ENCODE results near the gene MDK. TPM values are rescaled to one million over a fixed set of nuclear protein-coding genes. Genes with fewer than 3 reads are reported as not detected.

MDK gene
- polyA plus RNA-seq, 2 of the 4 experiments (the other 2 are of a cell fraction), result 13.6 to 18.4 TPM

DNA sequence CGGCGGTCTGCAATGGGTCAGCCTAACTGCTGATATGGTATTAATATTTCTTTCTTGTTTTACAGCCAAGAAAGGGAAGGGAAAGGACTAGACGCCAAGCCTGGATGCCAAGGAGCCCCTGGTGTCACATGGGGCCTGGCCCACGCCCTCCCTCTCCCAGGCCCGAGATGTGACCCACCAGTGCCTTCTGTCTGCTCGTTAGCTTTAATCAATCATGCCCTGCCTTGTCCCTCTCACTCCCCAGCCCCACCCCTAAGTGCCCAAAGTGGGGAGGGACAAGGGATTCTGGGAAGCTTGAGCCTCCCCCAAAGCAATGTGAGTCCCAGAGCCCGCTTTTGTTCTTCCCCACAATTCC, 1.9 kb downstream of the MDK start:
- ChIA-PET CTCF (interaction anchor here (0.7 to 2.2 kb wide), 32 partner anchors 9 to 438 kb away, joined by 3 to 17 read pairs (median 4); partner anchors contain the start of gene CHRM4), POLR2A (no interaction called here)
- Histone ChIP-seq H3K4me3 (no peak overlapping the region), H3K4me1 (peaks cover 11% of the 10 kb centered on the region), H3K27ac (no peak overlapping the region), H3K9me3 (no peaks in the 10 kb centered on the region), H3K4me2 (peak overlapping the region; percentile 31; the same call in 2 of the 3 replicates)
- no peak for DNase-seq (ENCODE audit: low read depth in 1 of 2, low spot score in 1 of 2)
- ATAC-seq, result no peak
- 60% methylated on average over 7 of the region's 7 CpGs for WGBS (ENCODE audit: missing lambda C conversion rate)
- no peak for TF ChIP-seq RAD21 (conservative IDR thresholded peaks at IDR 0.05 in 1 of 2, IDR thresholded peaks at IDR 0.05 in 1 of 2)
- no peak for TF ChIP-seq BCL3 (IDR thresholded peaks at IDR 0.05)
- TF ChIP-seq, protein P1, sequence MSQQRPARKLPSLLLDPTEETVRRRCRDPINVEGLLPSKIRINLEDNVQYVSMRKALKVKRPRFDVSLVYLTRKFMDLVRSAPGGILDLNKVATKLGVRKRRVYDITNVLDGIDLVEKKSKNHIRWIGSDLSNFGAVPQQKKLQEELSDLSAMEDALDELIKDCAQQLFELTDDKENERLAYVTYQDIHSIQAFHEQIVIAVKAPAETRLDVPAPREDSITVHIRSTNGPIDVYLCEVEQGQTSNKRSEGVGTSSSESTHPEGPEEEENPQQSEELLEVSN (IDR thresholded peaks at IDR 0.05; ENCODE audit: borderline replicate concordance, low read depth), result no peak
- TF ChIP-seq ZNF302 (CRISPR knock-in tag; IDR thresholded peaks at IDR 0.05), result no peak
- no peak for TF ChIP-seq TP53 (CRISPR knock-in tag; IDR thresholded peaks at IDR 0.05)
- no peak for TF ChIP-seq CBX8 (IDR thresholded peaks at IDR 0.05)
- no peak for TF ChIP-seq RARB (CRISPR knock-in tag; IDR thresholded peaks at IDR 0.05)
- no peak for TF ChIP-seq NFE2L2 (conservative IDR thresholded peaks at IDR 0.05; ENCODE audit: low read length)
- TF ChIP-seq POLR2AphosphoS2 (conservative IDR thresholded peaks at IDR 0.05; ENCODE audit: low read length), result no peak
- TF ChIP-seq SREBF2 (IDR thresholded peaks at IDR 0.05), result no peak
- TF ChIP-seq MAFK (IDR thresholded peaks at IDR 0.05; ENCODE audit: partially characterized antibody), result no peak
- no peak for TF ChIP-seq FOSL2 (IDR thresholded peaks at IDR 0.05)
- no peak for TF ChIP-seq FOSL2 (CRISPR knock-in tag; IDR thresholded peaks at IDR 0.05)
- no peak for FAIRE-seq

DNA sequence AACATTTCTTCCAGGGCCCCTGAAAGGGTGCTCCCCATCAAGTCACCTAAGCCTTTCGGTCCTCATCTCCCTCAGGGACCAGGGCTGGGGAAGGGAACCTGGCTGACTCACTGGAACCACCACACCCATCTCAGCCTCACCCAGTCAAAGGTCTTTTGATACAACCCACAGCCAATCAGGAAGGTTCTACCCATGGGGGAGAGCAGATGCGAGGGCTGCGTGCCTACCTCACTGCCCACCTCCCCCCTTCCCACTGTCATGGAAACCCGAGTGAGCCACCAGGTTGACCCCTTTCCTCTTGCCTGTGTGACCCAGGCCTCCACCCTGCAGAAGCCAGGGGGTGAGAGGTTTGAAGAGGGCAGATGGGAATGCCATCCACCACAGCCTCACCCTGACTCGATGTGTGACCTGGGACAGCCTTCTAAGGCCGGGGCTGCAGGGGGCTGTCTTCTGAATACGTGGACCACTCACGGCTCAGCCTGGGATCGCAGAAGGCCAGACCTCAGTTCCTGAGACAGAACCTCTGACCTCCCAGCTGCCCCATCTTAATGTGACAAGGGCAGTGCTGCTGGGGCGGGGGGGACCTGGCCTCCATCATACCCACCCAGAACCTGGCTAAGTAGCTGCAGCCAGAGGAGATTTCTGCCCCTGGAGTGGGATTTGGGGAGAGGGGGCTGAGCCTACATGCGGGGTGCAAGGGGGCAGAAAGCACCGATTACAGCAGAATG, 2.7 kb downstream of the MDK start:
- POLR2A ChIA-PET, result no interaction called here

DNA sequence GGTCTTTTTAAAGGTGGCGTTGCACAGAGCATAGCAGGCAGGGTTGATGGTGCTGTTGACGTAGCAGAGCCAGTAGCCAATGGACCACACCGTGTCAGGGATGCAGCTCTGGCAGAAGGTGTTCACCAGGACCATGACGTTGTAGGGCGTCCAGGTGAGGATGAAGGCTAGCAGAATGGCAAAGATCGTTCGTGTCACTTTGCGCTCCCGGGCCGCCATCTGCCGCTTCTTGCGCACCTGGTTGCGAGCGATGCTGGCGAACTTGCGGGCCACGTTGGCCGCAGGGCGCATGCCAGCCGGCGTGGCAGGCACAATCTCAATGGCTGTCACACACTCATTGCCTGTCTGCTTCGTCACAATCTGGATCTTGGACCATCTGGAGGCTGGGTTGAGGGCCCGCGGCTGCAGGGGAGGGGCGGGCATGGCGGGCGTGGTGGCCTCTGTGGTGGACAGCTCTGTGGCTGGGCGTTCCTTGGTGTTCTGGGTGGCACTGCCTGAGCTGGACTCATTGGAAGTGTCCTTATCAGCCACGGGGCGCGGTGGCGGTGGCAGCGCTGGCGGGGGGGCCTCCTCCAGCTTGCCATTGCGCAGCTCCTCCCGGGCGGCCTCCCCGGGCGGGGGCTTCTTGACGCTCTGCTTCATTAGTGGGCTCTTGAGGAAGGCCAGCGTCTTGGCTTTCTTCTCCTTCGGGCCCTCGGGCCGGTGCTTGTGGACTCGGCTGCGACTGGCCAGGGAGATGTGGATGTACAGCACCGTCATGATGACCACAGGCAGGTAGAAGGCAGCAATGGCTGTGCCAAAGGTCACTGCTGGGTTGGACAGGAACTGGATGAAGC, 3.9 kb downstream of the MDK start:
- TF ChIP-seq MAZ (IDR thresholded peaks at IDR 0.05; ENCODE audit: borderline replicate concordance, low read depth, low read length), result no peak
- TF ChIP-seq POLR2A (IDR thresholded peaks at IDR 0.05; ENCODE audit: low read length), result no peak
- TF ChIP-seq CBX2 (IDR thresholded peaks at IDR 0.05; ENCODE audit: borderline replicate concordance, low read depth), result no peak
- TF ChIP-seq CTCF (IDR thresholded peaks at IDR 0.05), result no peak
- no peak for TF ChIP-seq EHF (CRISPR knock-in tag; IDR thresholded peaks at IDR 0.05)
- TF ChIP-seq, protein P2, sequence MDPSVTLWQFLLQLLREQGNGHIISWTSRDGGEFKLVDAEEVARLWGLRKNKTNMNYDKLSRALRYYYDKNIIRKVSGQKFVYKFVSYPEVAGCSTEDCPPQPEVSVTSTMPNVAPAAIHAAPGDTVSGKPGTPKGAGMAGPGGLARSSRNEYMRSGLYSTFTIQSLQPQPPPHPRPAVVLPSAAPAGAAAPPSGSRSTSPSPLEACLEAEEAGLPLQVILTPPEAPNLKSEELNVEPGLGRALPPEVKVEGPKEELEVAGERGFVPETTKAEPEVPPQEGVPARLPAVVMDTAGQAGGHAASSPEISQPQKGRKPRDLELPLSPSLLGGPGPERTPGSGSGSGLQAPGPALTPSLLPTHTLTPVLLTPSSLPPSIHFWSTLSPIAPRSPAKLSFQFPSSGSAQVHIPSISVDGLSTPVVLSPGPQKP (IDR thresholded peaks at IDR 0.05; ENCODE audit: low read depth, low read length), result no peak
- TF ChIP-seq GATA3 (IDR thresholded peaks at IDR 0.05; ENCODE audit: borderline replicate concordance), result no peak
- TF ChIP-seq TFCP2L1 (CRISPR knock-in tag; IDR thresholded peaks at IDR 0.05), result no peak
- no peak for TF ChIP-seq ZNF302 (CRISPR knock-in tag; IDR thresholded peaks at IDR 0.05)
- no peak for TF ChIP-seq NPAS2 (CRISPR knock-in tag; IDR thresholded peaks at IDR 0.05; ENCODE audit: borderline replicate concordance)
- TF ChIP-seq POLR2AphosphoS2 (conservative IDR thresholded peaks at IDR 0.05; ENCODE audit: low read length), result no peak
- ATAC-seq (no peak), FAIRE-seq (no peak), DNase-seq (ENCODE audit: low read depth in 1 of 2, low spot score in 1 of 2) (no peak)
- CTCF ChIA-PET, result interaction anchor here (1.3 to 10.2 kb wide), 4 partner anchors 13 to 232 kb away, joined by 3 to 220 read pairs (median 30); partner anchors contain the start of genes ATG13 and MDK
- no peak overlapping the region for H3K4me2 ChIP-seq
- WGBS (ENCODE audit: missing lambda C conversion rate), result 92% methylated on average over 28 of the region's 47 CpGs
- H3K9me3 ChIP-seq, result no peaks in the 10 kb centered on the region
- POLR2A ChIA-PET, result no interaction called here
- H3K4me3 ChIP-seq, result no peak overlapping the region
- peaks cover 20% of the 10 kb centered on the region for H3K4me1 ChIP-seq
- no peak overlapping the region for H3K27ac ChIP-seq

More for the DNA sequence above, 2.7 kb downstream of the MDK start:
- no peak for TF ChIP-seq CHD2 (IDR thresholded peaks at IDR 0.05; ENCODE audit: low read length, partially characterized antibody)
- TF ChIP-seq POLR2AphosphoS2 (conservative IDR thresholded peaks at IDR 0.05; ENCODE audit: low read length), result no peak
- no peak for TF ChIP-seq BHLHE40 (IDR thresholded peaks at IDR 0.05; ENCODE audit: low read depth, low read length)
- no peak for TF ChIP-seq HOXB13 (CRISPR knock-in tag; IDR thresholded peaks at IDR 0.05; ENCODE audit: low read depth)
- TF ChIP-seq, protein P3, sequence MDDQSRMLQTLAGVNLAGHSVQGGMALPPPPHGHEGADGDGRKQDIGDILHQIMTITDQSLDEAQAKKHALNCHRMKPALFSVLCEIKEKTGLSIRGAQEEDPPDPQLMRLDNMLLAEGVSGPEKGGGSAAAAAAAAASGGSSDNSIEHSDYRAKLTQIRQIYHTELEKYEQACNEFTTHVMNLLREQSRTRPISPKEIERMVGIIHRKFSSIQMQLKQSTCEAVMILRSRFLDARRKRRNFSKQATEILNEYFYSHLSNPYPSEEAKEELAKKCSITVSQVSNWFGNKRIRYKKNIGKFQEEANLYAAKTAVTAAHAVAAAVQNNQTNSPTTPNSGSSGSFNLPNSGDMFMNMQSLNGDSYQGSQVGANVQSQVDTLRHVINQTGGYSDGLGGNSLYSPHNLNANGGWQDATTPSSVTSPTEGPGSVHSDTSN (IDR thresholded peaks at IDR 0.05), result no peak
- TF ChIP-seq HDAC2 (IDR thresholded peaks at IDR 0.05), result no peak
- FAIRE-seq, result no peak
- CTCF ChIA-PET, result interaction anchor here (0.8 to 2.2 kb wide), 26 partner anchors 8 to 267 kb away, joined by 3 to 17 read pairs (median 4); partner anchors contain the start of gene CHRM4
- H3K4me2 ChIP-seq, result peak overlapping the region; percentile 31
- H3K27ac ChIP-seq, result 0 out of 6 replicates have a peak overlapping the region, but pooled peaks of 1 of the 2 experiments have one; percentile 4
- ATAC-seq, result peak in 1 of 2 experiments; percentile 17; a peak in 3 of 6 replicates
- peaks cover 14% of the 10 kb centered on the region for H3K4me1 ChIP-seq
- 45% methylated on average over 10 of the region's 12 CpGs for WGBS (ENCODE audit: missing lambda C conversion rate)
- peak in 1 of 2 experiments; percentile 52 for DNase-seq (ENCODE audit: low read depth in 1 of 2, low spot score in 1 of 2)
- H3K9me3 ChIP-seq, result no peaks in the 10 kb centered on the region
- H3K4me3 ChIP-seq, result no peak overlapping the region

All from A549 (cell line).